ENCODE results near the gene ZMYND8.
"Not testable (repeated sequence)": the region's sequence is repeated elsewhere in the genome, so short reads cannot be mapped to it uniquely, and the experiment has no call there.

The ZMYND8 gene

DNA sequence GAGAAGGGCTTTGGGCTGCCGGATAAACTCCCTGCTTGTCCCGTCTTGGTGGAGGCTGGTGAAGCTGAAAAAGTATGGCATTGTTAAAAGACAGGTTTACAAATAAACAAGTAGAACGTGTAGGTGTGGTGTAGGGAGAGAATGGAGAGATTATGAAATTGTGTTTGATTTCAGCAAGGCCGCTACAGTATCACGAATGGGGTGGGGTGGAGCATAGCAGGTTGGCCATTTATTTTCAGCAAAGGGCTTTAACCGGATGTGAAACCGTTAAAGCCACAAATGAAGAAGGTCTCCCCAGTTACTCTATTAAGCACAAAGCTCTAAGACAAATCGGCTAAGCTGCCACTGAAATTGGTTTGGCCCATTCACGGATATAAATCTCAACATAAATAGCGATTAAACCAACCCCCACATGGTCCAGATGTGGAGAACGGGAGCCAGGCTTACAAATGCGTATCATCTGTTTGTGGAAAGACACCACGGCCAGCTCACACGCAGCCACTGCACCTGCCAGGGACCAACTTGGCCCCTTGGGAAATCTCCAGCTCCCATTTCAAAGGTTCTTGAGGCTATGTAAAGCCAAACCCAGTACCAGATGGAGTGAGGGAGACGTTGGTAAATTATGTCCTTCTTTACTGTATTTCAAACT, 94.0 kb downstream of the ZMYND8 start:
- DNase-seq, result no peak

DNA sequence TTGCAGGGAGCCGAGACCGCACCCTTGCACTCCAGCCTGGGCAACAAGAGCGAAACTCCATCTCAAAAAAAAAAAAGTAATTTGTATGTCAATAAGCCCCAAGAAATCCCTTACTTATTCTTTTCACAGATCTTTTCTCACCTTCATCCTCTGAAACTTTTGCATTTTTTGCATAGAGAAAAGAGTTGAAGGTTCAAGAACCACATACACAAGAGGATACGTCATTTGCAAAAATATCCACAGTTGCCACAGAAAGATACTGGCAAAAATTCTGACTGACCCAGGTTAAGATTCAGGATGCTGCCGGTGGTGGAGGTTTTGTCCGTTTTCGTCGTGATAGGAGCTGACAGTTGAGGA, 94.5 kb downstream of the ZMYND8 start:
- DNase-seq, result no peak

DNA sequence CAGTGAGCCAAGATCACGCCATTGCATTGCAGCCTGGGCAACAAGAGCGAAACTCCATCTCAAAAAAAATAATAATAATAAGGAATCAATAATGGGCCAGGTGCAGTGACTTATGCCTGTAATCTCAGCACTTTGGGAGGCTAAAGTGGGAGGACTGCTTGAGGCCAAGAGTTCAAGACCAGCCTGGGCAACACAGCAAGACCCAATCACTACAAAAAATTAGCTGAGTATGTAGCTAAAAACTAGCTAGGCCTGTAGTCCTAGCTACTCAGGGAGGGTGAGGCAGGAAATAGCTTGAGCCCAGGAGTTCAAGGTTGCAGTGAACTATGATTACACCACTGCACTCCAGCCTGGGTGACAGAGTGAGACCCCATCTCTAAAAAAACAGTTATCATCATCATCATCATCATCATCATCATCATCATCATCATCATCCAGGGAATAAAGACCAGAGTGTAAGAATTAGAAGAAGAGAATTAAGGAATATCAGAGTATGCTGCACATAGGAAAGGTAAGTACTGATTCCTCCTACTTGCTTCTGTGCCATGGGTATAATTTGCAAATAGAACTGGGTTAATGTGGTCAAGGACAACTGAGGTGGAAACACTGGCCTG, 95.2 kb downstream of the ZMYND8 start:
- DNase-seq, result not testable (repeated sequence)

DNA sequence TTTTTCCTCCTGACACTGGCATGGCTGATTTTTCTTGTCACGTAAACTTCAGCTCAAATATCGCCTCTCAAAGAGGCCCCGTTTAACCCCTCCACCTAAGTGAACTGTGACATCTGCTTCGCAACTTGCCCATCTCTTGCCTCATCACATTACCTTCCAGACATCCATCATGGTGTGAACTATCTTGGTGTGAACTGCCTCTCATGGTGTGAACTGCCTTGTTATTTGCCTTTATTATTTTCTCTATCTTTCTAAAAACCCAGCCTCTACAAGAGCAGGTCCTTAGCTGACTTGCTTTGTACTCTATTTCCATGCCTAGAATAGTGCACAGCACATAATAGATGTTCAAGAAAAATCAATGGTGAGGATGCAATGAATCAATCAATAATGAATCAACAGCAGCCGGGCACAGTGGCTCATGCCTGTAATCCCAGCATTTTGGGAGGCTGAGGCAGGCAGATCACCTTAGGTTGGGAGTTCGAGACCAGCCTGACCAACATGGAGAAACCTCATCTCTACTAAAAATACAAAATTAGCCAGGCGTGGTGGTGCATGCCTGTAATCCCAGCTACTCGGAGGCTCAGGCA, 95.9 kb downstream of the ZMYND8 start:
- not testable (repeated sequence) for DNase-seq

DNA sequence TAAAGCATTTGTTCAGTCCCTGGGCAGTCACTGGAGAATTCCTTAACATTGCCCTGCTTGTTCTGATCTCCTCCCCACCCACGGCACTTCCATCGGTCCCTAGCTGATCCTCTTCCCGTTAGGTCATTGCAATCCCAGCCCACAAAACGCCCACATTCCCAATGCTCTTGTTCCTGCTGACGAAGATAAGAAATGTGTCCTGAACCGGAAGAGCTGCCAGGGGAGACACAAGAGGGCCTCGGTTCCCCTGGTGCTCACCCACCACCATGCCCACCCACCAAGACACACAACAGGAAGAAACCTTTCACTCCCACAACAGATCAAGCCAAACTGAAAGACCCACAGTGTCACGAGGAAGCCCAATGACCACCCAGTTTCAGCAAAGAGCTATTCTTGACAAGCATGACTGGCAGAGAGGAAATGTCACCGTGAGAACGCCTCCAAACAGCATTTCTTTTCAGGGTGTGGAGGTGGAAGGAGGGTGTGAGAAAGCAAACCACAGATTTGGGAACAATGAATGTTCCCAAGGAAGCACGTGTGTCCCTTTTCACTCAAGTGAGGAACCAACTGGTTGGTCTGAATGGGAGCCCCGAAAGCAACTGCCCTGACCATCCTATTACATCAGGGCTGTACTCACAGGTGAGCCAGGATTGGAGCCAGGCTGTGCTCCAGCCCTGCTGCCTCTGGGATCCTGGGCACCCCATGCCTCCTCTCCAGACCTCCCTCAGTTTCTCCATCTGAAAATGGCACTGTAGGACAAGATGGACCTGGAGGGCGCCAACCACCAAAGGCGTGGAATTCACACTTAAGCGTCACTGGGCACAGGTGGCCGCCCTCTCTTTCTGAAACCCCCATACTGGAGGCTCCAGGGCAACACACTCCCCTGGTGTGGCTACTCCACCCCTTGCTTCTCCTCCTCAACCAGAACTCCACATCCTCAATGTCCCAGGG, 97.5 kb downstream of the ZMYND8 start:
- DNase-seq, result no peak

DNA sequence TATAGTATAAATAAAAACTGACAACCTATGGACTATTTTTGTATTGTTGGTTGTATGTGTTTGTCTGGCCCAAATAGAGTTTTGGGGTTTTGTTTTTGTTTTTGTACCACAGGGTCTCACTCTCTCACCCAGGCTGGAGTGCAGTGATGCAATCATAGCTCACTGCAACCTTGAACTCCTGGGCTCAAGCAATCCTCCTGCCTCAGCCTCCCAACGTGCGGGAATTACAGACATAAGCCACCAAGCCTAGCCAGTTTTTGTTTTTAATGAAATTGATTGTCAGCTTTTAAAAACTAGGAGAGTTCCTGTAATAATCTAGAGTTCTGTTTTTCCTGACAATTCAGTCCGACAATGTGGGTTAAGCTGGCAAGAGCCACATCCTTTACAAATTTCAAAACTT, 98.7 kb downstream of the ZMYND8 start:
- DNase-seq, result no peak

DNA sequence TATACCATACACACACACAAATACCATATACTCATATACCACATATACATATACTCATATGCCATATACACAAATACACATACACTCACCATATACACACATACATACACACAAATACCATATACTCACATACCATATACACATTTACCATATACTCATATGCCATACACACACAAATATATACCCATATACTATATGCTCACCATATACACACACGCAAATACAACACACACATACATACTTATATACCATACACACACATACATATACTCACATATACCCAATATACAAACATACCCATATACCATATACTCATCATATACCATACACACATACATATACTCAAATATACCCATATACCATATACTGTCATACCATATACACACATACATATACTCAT, 99.2 kb downstream of the ZMYND8 start:
- no peak for DNase-seq

DNA sequence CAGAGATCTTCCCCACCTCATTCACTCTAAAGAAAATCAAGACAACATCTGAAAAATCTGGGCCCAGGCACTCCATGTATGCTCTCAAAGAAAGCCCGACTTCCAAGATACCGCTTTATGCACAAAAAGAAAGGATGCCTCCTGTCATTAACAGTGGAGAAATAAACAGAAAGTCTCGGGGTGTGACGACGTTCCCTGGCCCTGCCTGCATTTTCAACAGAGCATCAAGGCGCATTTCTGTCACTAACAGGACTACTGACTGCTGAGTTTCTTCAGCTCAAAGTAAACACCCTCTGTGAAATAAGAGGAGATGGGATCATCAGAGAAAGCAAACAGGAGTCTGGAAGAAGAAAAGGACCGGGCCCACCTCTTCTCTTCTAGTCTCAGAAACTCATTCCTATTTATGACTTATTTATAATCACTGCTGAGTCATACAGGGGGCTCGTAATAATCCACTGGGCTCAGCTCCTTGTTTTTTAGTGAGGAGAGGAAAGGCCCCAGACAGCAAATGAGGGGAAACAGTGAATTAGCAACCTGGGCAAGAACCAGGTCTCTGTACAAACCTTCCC, 99.7 kb downstream of the ZMYND8 start:
- DNase-seq, result no peak

DNA sequence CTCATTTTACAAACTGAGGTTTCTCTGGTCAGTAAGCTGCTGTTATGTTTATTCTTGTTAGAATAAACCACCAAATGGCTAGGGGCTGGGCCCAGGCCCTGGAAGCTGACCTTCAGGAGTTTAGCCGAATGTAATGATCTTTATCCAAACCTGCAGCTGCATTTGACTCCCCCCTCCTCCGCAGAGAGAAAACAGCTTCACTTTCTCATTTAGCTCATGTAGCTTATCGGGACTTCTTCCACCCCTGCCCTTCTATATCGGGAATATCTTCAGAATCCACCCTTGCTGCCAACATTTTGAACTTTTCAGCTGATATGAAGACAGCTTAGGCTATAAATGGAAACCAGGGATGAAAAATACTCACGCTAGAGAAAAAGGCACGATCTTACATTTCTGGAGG, 102.6 kb downstream of the ZMYND8 start:
- DNase-seq, result no peak

DNA sequence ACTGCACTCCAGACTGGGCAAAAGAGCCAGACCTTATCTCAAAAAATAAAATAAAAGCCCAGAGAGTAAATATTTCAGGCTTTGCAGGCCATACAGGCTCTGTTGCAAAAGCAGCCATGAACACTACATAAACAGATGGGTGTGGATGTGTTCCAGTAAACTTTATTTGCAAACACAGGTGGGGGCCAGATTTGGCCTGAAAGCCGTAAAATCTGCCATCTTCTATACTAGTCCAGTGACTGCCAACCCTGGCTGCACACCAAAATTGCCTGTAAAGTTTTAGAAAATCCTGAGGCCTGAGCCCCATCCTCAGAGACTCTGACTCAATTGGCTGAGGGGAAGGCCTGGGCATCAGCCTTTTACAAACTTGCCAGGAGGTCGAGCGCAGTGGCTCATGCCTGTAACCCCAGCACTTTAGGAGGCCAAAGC, 103.6 kb downstream of the ZMYND8 start:
- no peak for DNase-seq

DNA sequence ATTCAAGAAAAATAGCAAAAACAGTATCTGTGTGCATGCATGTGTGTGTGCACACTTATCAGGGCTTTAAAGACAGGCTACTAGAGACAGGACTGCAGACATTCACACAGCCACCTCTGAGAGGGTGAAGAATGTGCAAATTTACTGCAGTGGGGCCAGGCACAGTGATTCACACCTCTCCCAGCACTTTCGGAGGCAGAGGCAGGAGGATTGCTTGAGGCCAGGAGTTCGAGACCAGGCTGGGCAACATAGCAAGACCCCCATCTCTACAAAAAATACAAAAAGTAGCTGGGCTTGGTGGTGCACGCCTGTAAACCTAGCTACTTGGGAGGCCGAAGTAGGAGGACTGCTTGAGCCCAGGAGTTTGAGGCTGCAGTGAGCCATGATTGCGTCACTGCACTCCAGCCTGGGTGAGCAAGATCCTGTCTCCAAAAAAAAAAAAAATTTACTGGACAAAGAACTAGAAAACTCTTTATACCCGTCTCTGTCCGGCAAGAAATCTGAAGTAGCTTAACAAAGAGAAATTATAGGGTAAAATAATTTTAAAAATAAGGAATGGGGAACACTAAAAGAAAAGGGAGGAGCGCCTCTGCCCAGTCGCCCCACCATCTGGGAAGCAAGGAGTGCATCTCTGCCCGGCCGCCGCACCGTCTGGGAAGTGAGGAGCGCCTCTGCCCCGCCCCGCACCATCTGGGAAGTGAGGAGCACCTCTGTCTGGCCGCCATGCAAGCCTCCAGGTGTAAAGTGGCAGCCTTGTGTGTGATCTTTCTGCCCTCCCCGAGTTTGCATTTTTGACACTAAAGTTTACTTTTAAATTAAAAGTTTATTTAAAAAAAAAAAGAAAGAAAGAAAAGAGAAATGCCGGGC, 105.1 kb downstream of the ZMYND8 start:
- no peak for DNase-seq

DNA sequence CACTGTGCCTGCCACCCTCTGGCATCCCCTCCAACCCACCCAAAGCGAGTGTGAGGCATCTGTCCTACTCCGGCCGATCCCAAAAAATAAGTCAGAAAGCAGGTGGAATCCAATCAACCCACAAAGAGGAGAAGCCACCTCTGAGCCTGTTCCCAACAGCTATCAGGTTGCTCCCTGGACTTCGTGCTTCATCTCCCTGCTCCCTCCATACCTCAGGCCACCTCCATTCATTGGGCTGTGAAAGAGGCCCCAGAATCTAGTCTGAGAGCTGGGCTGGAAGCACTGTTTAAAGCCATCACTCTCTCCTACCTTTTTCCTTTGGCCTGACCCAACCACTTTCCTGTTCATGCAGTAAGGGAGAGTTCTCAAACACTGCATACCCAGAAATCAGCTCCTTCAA, 106.1 kb downstream of the ZMYND8 start:
- DNase-seq, result no peak

DNA sequence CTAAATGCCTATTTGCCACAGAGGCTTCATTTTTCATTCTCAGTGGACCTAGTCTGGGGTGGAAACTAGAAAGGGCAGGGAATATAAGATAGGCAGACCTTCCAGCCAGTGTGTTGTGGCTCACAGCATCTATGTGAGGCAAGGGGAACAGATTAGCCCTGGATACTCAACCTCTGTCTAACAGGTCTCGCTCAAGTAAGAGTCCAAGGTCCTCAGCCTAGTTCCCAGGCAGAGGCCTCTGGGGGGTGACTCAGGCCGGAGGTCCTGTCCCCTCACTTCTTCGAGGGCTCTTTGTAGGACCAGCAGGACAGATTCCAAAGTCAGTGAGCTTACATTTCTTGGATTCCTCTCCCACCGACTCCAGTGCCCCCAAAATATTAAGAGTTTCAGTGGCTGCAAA, 106.6 kb downstream of the ZMYND8 start:
- DNase-seq, result no peak

DNA sequence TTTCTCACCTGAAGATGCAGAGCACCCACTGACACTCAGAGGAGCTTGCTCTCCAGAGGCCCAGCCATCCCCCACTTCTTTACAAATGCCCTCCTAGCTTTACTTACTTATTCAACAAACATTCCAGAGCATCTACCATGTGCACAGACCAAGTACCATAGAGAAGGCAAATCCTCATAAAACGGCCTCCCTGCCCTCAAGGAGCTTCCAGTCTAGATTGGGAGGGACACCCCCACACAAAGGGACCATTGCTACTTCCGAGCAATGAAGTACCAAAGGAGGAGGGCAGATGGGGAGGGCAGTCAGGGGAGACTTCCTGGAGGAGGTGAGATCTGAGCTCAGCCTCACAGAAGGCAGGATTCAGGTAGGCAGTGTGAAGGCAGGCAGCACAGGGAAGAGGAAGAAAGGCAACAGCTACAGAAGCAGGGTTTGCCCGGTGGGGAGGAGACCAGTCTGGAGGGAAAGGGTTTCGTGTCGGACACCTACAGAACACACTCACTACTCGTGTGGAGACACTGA, 108.0 kb downstream of the ZMYND8 start:
- DNase-seq, result no peak

DNA sequence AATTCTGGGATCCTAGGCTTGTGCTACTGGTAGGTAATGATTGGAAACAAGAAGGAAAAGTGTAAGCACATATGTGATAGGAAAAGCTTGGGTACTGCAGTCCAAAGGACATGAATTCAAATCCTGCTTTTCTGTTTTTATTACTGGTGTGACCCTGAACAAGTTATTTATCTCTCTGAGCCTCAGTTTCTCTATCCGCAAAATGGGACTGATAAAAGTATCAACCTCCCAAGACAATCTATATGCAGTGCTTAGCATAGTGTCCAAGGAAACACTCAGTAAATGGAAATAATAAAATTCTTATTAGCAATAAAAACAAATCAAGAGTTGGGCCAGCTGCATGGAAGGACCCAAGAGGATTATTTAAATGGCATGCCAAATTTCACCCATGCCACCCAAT, 108.5 kb downstream of the ZMYND8 start:
- DNase-seq, result no peak

DNA sequence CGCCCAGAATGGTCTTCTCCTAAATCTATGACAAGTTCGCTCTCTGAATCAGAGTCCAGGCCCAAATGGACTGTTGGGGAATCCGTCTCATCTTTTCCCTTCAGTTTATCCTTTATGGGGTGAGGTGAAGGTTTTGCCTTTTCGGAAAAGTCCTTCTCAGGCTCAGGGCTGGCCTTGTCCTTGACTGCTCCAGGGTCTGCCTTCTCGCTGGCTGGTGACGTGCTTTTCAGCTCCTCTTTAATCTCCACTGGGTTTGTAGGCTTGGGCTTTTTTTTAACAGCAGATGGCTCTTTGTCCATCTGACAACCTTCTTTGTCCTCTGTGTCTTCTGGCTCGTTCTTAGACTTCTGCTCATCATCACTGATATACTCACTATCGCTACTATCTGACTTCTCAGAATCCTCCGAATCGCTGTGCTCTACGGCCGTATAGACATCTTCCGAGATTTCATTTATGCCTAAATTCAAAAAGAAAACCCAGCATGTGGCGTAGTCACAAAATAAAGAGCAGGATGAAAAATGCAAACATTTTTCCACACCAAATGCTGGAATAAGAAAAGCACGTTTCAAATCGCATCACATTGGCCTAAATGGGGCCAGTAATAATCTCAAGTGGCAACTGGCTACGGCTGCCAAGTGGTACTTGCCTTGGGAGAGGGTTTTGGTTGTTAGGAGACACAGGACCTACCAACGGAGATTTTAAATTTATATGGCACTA, 110.3 kb downstream of the ZMYND8 start:
- DNase-seq, result no peak

DNA sequence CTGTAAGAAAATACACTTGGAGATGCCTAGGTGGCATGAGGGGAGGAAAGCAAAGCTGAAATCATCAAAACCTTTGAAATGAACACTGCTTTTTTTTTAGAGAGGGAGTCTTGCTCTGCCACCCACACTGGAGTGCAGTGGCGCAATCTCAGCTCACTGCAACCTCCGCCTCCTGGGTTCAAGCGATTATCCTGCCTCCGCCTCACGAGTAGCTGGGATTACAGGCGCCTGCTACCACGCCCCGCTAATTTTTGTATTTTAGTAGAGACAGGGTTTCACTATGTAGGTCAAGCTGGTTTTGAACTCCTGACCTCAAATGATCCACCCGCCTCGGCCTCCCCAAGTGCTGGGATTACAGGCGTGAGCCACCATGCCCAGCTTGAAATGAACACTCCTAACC, 111.3 kb downstream of the ZMYND8 start:
- not testable (repeated sequence) for DNase-seq

DNA sequence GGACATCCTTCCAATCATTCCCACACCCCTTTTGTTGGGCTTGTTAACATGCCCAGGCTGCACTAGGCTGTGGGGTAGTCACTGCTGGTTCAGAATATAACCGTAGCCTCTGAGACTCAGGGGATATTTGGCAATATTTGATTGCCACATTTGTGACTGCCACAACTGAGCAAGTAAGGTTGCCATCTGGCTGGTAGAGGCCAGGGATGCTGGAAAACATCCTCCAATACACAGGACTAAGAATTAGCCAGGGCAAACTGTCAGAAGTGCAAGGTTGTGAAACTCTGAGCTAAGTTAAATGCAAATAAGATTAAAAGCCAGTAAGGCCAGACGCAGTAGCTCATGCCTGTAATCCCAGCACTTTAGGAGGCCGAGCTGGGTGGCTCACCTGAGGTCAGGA, 112.0 kb downstream of the ZMYND8 start:
- DNase-seq, result no peak

DNA sequence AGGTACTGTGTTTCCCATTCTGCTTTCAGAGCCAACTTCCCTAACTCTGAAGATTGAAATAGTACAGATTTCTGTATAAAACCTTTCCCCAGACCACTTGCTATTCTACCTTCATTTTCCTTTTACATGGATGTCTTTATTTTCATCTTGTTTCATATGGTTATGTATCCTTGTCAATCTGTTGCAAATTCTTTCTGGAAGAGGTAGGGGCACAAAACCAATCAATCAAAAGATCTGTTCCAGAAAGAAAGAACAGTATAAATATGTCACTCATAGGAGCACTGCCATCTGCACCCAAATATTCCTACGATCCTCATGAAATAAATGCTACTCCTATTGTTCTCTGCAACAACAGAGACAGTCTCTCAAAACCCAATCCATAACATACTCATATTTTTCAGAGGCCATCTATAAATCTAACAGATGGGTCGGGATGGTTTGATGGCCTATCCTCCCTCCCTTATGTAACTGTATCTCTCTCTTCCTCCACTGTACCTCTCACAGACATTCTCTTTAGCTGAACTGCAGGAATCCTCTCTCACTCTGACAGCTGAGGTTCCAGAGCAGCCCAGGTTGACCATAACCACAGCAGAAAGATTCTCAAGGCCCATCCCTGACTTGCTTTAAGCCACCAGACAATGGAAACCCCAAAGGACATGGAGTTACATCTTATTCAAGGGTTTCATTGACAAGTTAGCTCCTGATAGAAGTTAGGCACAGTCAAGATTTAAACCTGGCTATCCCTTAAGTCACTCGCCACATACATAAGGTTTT, 112.8 kb downstream of the ZMYND8 start:
- DNase-seq, result no peak

DNA sequence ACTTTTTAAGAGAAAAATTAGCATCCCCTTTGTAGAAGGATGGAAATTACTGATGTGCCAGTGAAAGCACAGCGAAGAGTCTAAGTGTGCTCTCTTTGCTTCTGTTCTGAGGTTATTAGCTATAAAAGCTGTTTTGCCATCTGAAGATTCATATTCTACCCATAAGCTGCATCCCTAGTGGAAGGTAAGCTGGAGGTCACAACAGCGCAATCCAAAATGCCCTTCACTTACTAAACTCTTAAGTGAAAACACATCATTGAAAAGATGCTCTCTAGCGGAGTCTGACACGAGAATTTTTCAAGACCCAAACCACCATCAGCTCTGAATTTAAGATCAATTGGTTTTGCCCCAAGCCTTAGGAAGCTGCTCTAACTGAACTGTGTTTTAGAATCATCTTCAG, 113.5 kb downstream of the ZMYND8 start:
- no peak for DNase-seq
